HCT116 (cell line): ENCODE data around the gene PAX5. TPM values are rescaled to one million over a fixed set of nuclear protein-coding genes. Genes with fewer than 3 reads are reported as not detected.

ENCODE experiments used
- ATAC-seq: fragments of 200-7000 bp; cut with Tn5 transposase; 2 replicates; pipeline ENCODE4 v1.9.1; 2020; ENCODE audit warnings: mild to moderate bottlenecking, moderate library complexity
- BruUV-seq: library from RNA; stranded (reverse); fragments of 400-500 nt; replicated peaks from 2 replicates; lab custom pipeline; 2021; lab: Mats Ljungman, UMichigan
- CTCF ChIA-PET: fragments of 300-600 bp; sonication (Branson Sonifier 250); formaldehyde crosslinking; loops from one replicate; lab custom pipeline; 2021; ENCODE audit warnings: antibody characterized with exemption; lab: Charles Lee
- POLR2A ChIA-PET: fragments of 300-600, 350-600 bp; sonication (Branson Sonifier 250); formaldehyde crosslinking; loops from one replicate; lab custom pipeline; 2021; ENCODE audit warnings: antibody characterized with exemption; lab: Charles Lee
- RAD21 ChIA-PET, 2 experiments: fragments of 300-600 bp; sonication (Branson Sonifier 250); formaldehyde crosslinking; loops; one replicate each; lab custom pipeline; 2023; ENCODE audit warnings: low total read pairs in 2 of 2; ENCODE audit not compliant: uncharacterized antibody in 2 of 2, unreplicated experiment in 2 of 2, low non-redundant PET in 1 of 2; lab: Charles Lee
- DNase-seq: peaks from one replicate; pipeline ENCODE4 v3.0.0-alpha.2; 2010; ENCODE audit warnings: low read depth, low spot score
- H2AFZ ChIP-seq: fragments of 200-600 bp; shearing (Covaris generic), sonication (generic); 2 replicates; pipeline ENCODE4 v1.6.1; 2017; ENCODE audit warnings: low read depth, mixed run types, mixed read lengths, antibody characterized with exemption, low read length; ENCODE audit not compliant: poor library complexity, severe bottlenecking
- H3K27ac ChIP-seq: 2 replicates; pipeline ENCODE4 v1.5.1; 2012; ENCODE audit warnings: low read depth, low read length
- H3K27me3 ChIP-seq: fragments of 200-600 bp; sonication (generic); 2 replicates; pipeline ENCODE4 v1.6.1; 2016; ENCODE audit warnings: mixed run types, low read length, mixed read lengths; ENCODE audit not compliant: insufficient read depth
- H3K36me3 ChIP-seq, 2 experiments: fragments of 200-500 bp in 1 of 2; fragments of 200-600 bp in 1 of 2; sonication (Bioruptor generic) in 1 of 2; sonication (generic) in 1 of 2; 2 replicates each; pipeline versions ENCODE4 v1.5.1 to v1.6.1; 2014 to 2016; ENCODE audit warnings: low read length in 2 of 2, inconsistent platforms in 1 of 2, mixed read lengths in 1 of 2, mixed run types in 1 of 2; ENCODE audit not compliant: insufficient read depth in 2 of 2, control insufficient read depth in 1 of 2
- H3K4me1 ChIP-seq, 2 experiments: fragments of 200-600 bp in 1 of 2; sonication (generic) in 1 of 2; 2 replicates each; pipeline versions ENCODE4 v1.5.1 to v1.6.1; 2012 to 2017; ENCODE audit warnings: low read length in 2 of 2, inconsistent platforms in 1 of 2, mild to moderate bottlenecking in 1 of 2, mixed read lengths in 1 of 2, mixed run types in 1 of 2, moderate library complexity in 1 of 2; ENCODE audit not compliant: insufficient read depth in 2 of 2, control insufficient read depth in 1 of 2
- H3K4me2 ChIP-seq: fragments of 200-600 bp; sonication (generic); 2 replicates; pipeline ENCODE4 v1.6.1; 2017; ENCODE audit warnings: mixed run types, low read length, mixed read lengths
- H3K4me3 ChIP-seq, 2 experiments: fragments of 200-600 bp in 1 of 2; sonication (generic) in 1 of 2; replicated peaks in 1 of 2; 2 replicates each; pipeline ENCODE4 v1.5.1; 2011 to 2016; ENCODE audit warnings: low read length in 2 of 2, control low read depth in 1 of 2, low read depth in 1 of 2, mild to moderate bottlenecking in 1 of 2, mixed read lengths in 1 of 2, mixed run types in 1 of 2
- H3K79me2 ChIP-seq: fragments of 200-600 bp; sonication (generic); 2 replicates; pipeline ENCODE4 v1.6.1; 2017; ENCODE audit warnings: mild to moderate bottlenecking, mixed run types, low read length, moderate library complexity, mixed read lengths; ENCODE audit not compliant: insufficient read depth
- H3K9ac ChIP-seq: fragments of 200-600 bp; sonication (generic); 2 replicates; pipeline ENCODE4 v1.6.1; 2016; ENCODE audit warnings: low read length, mixed read lengths
- H3K9me2 ChIP-seq: fragments of 200-600 bp; sonication (generic), shearing (Covaris generic); 2 replicates; pipeline ENCODE4 v1.6.1; 2017; ENCODE audit warnings: mixed run types, mild to moderate bottlenecking, moderate library complexity; ENCODE audit not compliant: insufficient read depth
- H3K9me3 ChIP-seq, 2 experiments: fragments of 200-500 bp in 1 of 2; fragments of 200-600 bp in 1 of 2; sonication (Bioruptor generic) in 1 of 2; sonication (generic) in 1 of 2; 2 replicates each; pipeline ENCODE4 v1.6.1; 2014 to 2017; ENCODE audit warnings: low read length in 2 of 2, mixed read lengths in 2 of 2, inconsistent platforms in 1 of 2, low read depth in 1 of 2, mild to moderate bottlenecking in 1 of 2, mixed run types in 1 of 2, moderate library complexity in 1 of 2; ENCODE audit not compliant: control insufficient read depth in 1 of 2, insufficient read depth in 1 of 2
- H4K20me1 ChIP-seq: fragments of 200-600 bp; sonication (generic), shearing (Covaris generic); 2 replicates; pipeline ENCODE4 v1.6.1; 2017; ENCODE audit warnings: mixed run types, mild to moderate bottlenecking, moderate library complexity; ENCODE audit not compliant: insufficient read depth
- CBX3 ChIP-seq: IDR thresholded peaks from 2 replicates; pipeline ENCODE4 v1.6.1; 2012; ENCODE audit warnings: low read depth
- CEBPB ChIP-seq: IDR thresholded peaks from 2 replicates; pipeline ENCODE4 v1.6.1; 2012; ENCODE audit warnings: low read depth
- EGR1 ChIP-seq: IDR thresholded peaks from 2 replicates; pipeline ENCODE4 v1.6.1; 2012; ENCODE audit warnings: low read depth
- FOSL1 ChIP-seq: IDR thresholded peaks from 2 replicates; pipeline ENCODE4 v1.6.1; 2012; ENCODE audit warnings: low read depth
- JUND ChIP-seq: IDR thresholded peaks from 2 replicates; pipeline ENCODE4 v1.6.1; 2012
- POLR2AphosphoS5 ChIP-seq: IDR thresholded peaks from 2 replicates; pipeline ENCODE4 v1.6.1; 2011; ENCODE audit warnings: mild to moderate bottlenecking, low read depth, low read length, moderate library complexity
- RAD21 ChIP-seq: IDR thresholded peaks from 2 replicates; pipeline ENCODE4 v1.6.1; 2012; ENCODE audit warnings: low read depth, mild to moderate bottlenecking
- SP1 ChIP-seq: IDR thresholded peaks from 2 replicates; pipeline ENCODE4 v1.6.1; 2012; ENCODE audit warnings: low read depth
- SRF ChIP-seq: IDR thresholded peaks from 2 replicates; pipeline ENCODE4 v1.6.1; 2012; ENCODE audit warnings: low read depth
- TCF7L2 ChIP-seq: IDR thresholded peaks from 2 replicates; pipeline ENCODE4 v1.7.0; 2011; ENCODE audit warnings: borderline replicate concordance, inconsistent platforms; ENCODE audit not compliant: insufficient read depth, insufficient read length; ENCODE audit errors: extremely low read depth
- ZFX ChIP-seq: fragments of 450-650 bp; IDR thresholded peaks from 2 replicates; pipeline ENCODE4 v1.6.1; 2017
- intact Hi-C: fragments of 100-400 bp; cut with micrococcal nuclease; formaldehyde crosslinking; loops from 2 replicates; pipeline ENCODE4 v1.10.0; 2022
- total RNA-seq: library from RNA; stranded (reverse); gene quantifications from one replicate; pipeline ENCODE4 v1.2.1, GENCODE V29; 2021; ENCODE audit not compliant: unreplicated experiment
- TF ChIP-seq, protein P1 (sequence below), 3 experiments: fragments of 200-600 bp in 1 of 3; sonication (generic) in 1 of 3; IDR thresholded peaks in 2 of 3; conservative IDR thresholded peaks in 1 of 3; 2 replicates each; pipeline ENCODE4 v1.5.1; 2012 to 2017; ENCODE audit warnings: low read depth in 2 of 3, low read length in 2 of 3, antibody characterized with exemption in 1 of 3, borderline replicate concordance in 1 of 3, control low read depth in 1 of 3, mild to moderate bottlenecking in 1 of 3, mixed read lengths in 1 of 3, mixed run types in 1 of 3, moderate library complexity in 1 of 3; ENCODE audit not compliant: insufficient read depth in 1 of 3
- TF ChIP-seq, protein P2 (sequence below): IDR thresholded peaks from 2 replicates; pipeline ENCODE4 v1.6.1; 2012

Gene PAX5
- total RNA-seq, 1 experiment from 2014 or later = 0.17 TPM

- no peak overlapping the region for H3K4me2 ChIP-seq
- H3K27ac ChIP-seq = no peak overlapping the region
- peaks cover 0 to 6% of the 10 kb centered on the region in 2 experiments; a peak in 1 of 4 replicates for H3K9me3 ChIP-seq
- ChIA-PET CTCF (interaction anchor here (0.6 to 8.2 kb wide), 11 partner anchors 12 to 585 kb away, joined by 3 to 148 read pairs (median 4); no protein-coding TSS in a partner anchor), POLR2A (no interaction called here), RAD21 (interaction anchor here (1.0 to 2.8 kb wide), 4 partner anchors 12 to 121 kb away, joined by 3 to 16 read pairs (median 9); no protein-coding TSS in a partner anchor)
- H3K27me3 ChIP-seq = no peaks in the 10 kb centered on the region
- TF ChIP-seq JUND (no peak), EGR1 (no peak), RAD21 (peak; percentile 95), FOSL1 (no peak), TCF7L2 (no peak), POLR2AphosphoS5 (no peak), CBX3 (0 out of 2 replicates have a peak, but pooled peaks have one; percentile 53), CEBPB (no peak), SRF (no peak), SP1 (no peak), ZFX (no peak)
- TF ChIP-seq, protein P1, sequence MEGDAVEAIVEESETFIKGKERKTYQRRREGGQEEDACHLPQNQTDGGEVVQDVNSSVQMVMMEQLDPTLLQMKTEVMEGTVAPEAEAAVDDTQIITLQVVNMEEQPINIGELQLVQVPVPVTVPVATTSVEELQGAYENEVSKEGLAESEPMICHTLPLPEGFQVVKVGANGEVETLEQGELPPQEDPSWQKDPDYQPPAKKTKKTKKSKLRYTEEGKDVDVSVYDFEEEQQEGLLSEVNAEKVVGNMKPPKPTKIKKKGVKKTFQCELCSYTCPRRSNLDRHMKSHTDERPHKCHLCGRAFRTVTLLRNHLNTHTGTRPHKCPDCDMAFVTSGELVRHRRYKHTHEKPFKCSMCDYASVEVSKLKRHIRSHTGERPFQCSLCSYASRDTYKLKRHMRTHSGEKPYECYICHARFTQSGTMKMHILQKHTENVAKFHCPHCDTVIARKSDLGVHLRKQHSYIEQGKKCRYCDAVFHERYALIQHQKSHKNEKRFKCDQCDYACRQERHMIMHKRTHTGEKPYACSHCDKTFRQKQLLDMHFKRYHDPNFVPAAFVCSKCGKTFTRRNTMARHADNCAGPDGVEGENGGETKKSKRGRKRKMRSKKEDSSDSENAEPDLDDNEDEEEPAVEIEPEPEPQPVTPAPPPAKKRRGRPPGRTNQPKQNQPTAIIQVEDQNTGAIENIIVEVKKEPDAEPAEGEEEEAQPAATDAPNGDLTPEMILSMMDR (IDR thresholded peaks at IDR 0.05 in 2 of 3, conservative IDR thresholded peaks at IDR 0.05 in 1 of 3; ENCODE audit: borderline replicate concordance in 1 of 3, insufficient read depth in 1 of 3, low read depth in 2 of 3, low read length in 2 of 3) = peak; percentile 73 to 92 (median 89)
- TF ChIP-seq, protein P2, sequence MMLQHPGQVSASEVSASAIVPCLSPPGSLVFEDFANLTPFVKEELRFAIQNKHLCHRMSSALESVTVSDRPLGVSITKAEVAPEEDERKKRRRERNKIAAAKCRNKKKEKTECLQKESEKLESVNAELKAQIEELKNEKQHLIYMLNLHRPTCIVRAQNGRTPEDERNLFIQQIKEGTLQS = no peak
- H3K9ac ChIP-seq = no peak overlapping the region
- H3K79me2 ChIP-seq = no peaks in the 10 kb centered on the region
- H4K20me1 ChIP-seq = no peaks in the 10 kb centered on the region
- no peak overlapping the region for H2AFZ ChIP-seq
- no peaks in the 10 kb centered on the region for H3K36me3 ChIP-seq
- no TSS peak for BruUV-seq
- ATAC-seq = peak; percentile 73
- no peaks in the 10 kb centered on the region for H3K9me2 ChIP-seq
- peak; percentile 54 for DNase-seq
- intact Hi-C loops = loop anchor here (1.0 to 5.0 kb wide), 2 partner anchors 118 to 359 kb away; no protein-coding TSS in a partner anchor
- H3K4me1 ChIP-seq = peaks cover 0 to 5% of the 10 kb centered on the region in 2 experiments; a peak in 2 of 4 replicates
- no peak overlapping the region for H3K4me3 ChIP-seq
Observed at GRCh38 chr9:36991516-36992134, 42.4 kb downstream of the PAX5 start.
